H9 (cell line): ENCODE measurements around the gene CDH4. TPM values are rescaled to one million over a fixed set of nuclear protein-coding genes. Genes with fewer than 3 reads are reported as not detected.

Experiments
- DNase-seq: peaks from one replicate; pipeline ENCODE4 v3.0.0-alpha.2; 2017
- H2AFZ ChIP-seq: one replicate; pipeline ENCODE4 v1.6.1; 2013; ENCODE audit warnings: mild to moderate bottlenecking, low read length, control low read depth, moderate library complexity
- H2AK5ac ChIP-seq: 2 replicates; pipeline ENCODE4 v1.6.1; 2013; ENCODE audit warnings: low read length, control low read depth, mixed read lengths; ENCODE audit not compliant: insufficient read length
- H2BK120ac ChIP-seq: one replicate; pipeline ENCODE4 v1.6.1; 2013; ENCODE audit warnings: low read depth, mild to moderate bottlenecking, low read length, control low read depth, inconsistent platforms; ENCODE audit not compliant: poor library complexity, severe bottlenecking
- H2BK12ac ChIP-seq: 2 replicates; pipeline ENCODE4 v1.6.1; 2013; ENCODE audit warnings: low read length, control low read depth, mixed read lengths, low read depth; ENCODE audit not compliant: insufficient read length
- H2BK15ac ChIP-seq: 2 replicates; pipeline ENCODE4 v1.6.1; 2013; ENCODE audit warnings: low read depth, low read length, control low read depth
- H2BK20ac ChIP-seq: one replicate; pipeline ENCODE4 v1.6.1; 2013; ENCODE audit warnings: low read depth, mild to moderate bottlenecking, low read length, control low read depth, inconsistent platforms; ENCODE audit not compliant: poor library complexity, severe bottlenecking
- H2BK5ac ChIP-seq: 2 replicates; pipeline ENCODE4 v1.6.1; 2013; ENCODE audit warnings: low read length, control low read depth, mixed read lengths; ENCODE audit not compliant: insufficient read length
- H3K14ac ChIP-seq: 2 replicates; pipeline ENCODE4 v1.6.1; 2013; ENCODE audit warnings: low read length, control low read depth; ENCODE audit not compliant: insufficient read depth
- H3K18ac ChIP-seq: 2 replicates; pipeline ENCODE4 v1.6.1; 2013; ENCODE audit warnings: low read depth, mild to moderate bottlenecking, mixed read lengths, low read length, control low read depth; ENCODE audit not compliant: insufficient read length
- H3K23ac ChIP-seq: 2 replicates; pipeline ENCODE4 v1.6.1; 2013; ENCODE audit warnings: low read length, control low read depth, mixed read lengths, low read depth; ENCODE audit not compliant: insufficient read length
- H3K23me2 ChIP-seq: 2 replicates; pipeline ENCODE4 v1.6.1; 2013; ENCODE audit warnings: low read depth, mild to moderate bottlenecking, mixed read lengths, low read length, control low read depth; ENCODE audit not compliant: insufficient read length, poor library complexity, severe bottlenecking
- H3K27ac ChIP-seq: 2 replicates; pipeline ENCODE4 v1.5.1; 2013; ENCODE audit warnings: low read length, control low read depth, mixed read lengths, low read depth; ENCODE audit not compliant: insufficient read length
- H3K27me3 ChIP-seq: 2 replicates; pipeline ENCODE4 v1.6.1; 2013; ENCODE audit warnings: low read length, control low read depth, inconsistent platforms; ENCODE audit not compliant: insufficient read depth
- H3K4ac ChIP-seq: 2 replicates; pipeline ENCODE4 v1.6.1; 2013; ENCODE audit warnings: low read depth, mild to moderate bottlenecking, control low read depth, inconsistent platforms, low read length, moderate library complexity
- H3K4me1 ChIP-seq: 2 replicates; pipeline ENCODE4 v1.6.1; 2013; ENCODE audit warnings: low read length, control low read depth, inconsistent platforms; ENCODE audit not compliant: insufficient read depth
- H3K4me2 ChIP-seq: 2 replicates; pipeline ENCODE4 v1.6.1; 2013; ENCODE audit warnings: low read length, control low read depth, mixed read lengths; ENCODE audit not compliant: insufficient read length, insufficient read depth
- H3K56ac ChIP-seq: 2 replicates; pipeline ENCODE4 v1.6.1; 2013; ENCODE audit warnings: low read depth, mild to moderate bottlenecking, mixed read lengths, low read length, control low read depth; ENCODE audit not compliant: insufficient read length
- H3K79me1 ChIP-seq: 2 replicates; pipeline ENCODE4 v1.6.1; 2013; ENCODE audit warnings: low read depth, mild to moderate bottlenecking, moderate library complexity, low read length, control low read depth, inconsistent platforms; ENCODE audit not compliant: insufficient read depth, poor library complexity, severe bottlenecking
- H3K79me2 ChIP-seq: 2 replicates; pipeline ENCODE4 v1.6.1; 2013; ENCODE audit warnings: low read length, control low read depth, inconsistent platforms; ENCODE audit not compliant: insufficient read depth
- H3K9ac ChIP-seq: 2 replicates; pipeline ENCODE4 v1.6.1; 2013; ENCODE audit warnings: low read length, control low read depth, mixed read lengths; ENCODE audit not compliant: insufficient read length; ENCODE audit errors: extremely low read depth
- H3K9me3 ChIP-seq: one replicate; pipeline ENCODE4 v1.6.1; 2013; ENCODE audit warnings: low read depth, low read length, inconsistent platforms; ENCODE audit not compliant: control insufficient read depth
- H3T11ph ChIP-seq: one replicate; pipeline ENCODE4 v1.6.1; 2013; ENCODE audit warnings: mild to moderate bottlenecking, low read length, control low read depth, inconsistent platforms
- H4K20me1 ChIP-seq: one replicate; pipeline ENCODE4 v1.6.1; 2013; ENCODE audit not compliant: control insufficient read depth, insufficient read length, insufficient read depth
- H4K5ac ChIP-seq: 2 replicates; pipeline ENCODE4 v1.6.1; 2013; ENCODE audit warnings: low read depth, mild to moderate bottlenecking, mixed read lengths, low read length, control low read depth; ENCODE audit not compliant: insufficient read length
- H4K8ac ChIP-seq: replicated peaks from 2 replicates; pipeline ENCODE4 v1.6.1; 2013; ENCODE audit warnings: low read length, control low read depth, mixed read lengths, low read depth; ENCODE audit not compliant: insufficient read length
- H4K91ac ChIP-seq: 2 replicates; pipeline ENCODE4 v1.6.1; 2013; ENCODE audit warnings: low read depth, mild to moderate bottlenecking, moderate library complexity, mixed read lengths, low read length, control low read depth; ENCODE audit not compliant: insufficient read length
- H3K27ac Mint-ChIP-seq, 3 experiments: 2 replicates in 2 of 3; 3 replicates in 1 of 3; pipeline ENCODE4 v1.8.0; 2020 to 2021; ENCODE audit warnings: mixed read lengths in 3 of 3, mild to moderate bottlenecking in 1 of 3, moderate library complexity in 1 of 3
- H3K27me3 Mint-ChIP-seq: 2 replicates; pipeline ENCODE4 v1.8.0; 2021; ENCODE audit warnings: low read depth, mild to moderate bottlenecking, moderate library complexity, mixed read lengths
- H3K36me3 Mint-ChIP-seq, 3 experiments: 2 replicates in 2 of 3; 3 replicates in 1 of 3; pipeline ENCODE4 v1.8.0; 2020 to 2021; ENCODE audit warnings: low read depth in 3 of 3, mixed read lengths in 3 of 3; ENCODE audit not compliant: insufficient read depth in 1 of 3
- H3K4me1 Mint-ChIP-seq, 2 experiments: 2 replicates each; pipeline ENCODE4 v1.8.0; 2020; ENCODE audit warnings: mixed read lengths in 2 of 2
- H3K4me3 Mint-ChIP-seq, 2 experiments: 2 replicates in 1 of 2; 3 replicates in 1 of 2; pipeline ENCODE4 v1.8.0; 2020 to 2021; ENCODE audit warnings: mild to moderate bottlenecking in 2 of 2, mixed read lengths in 2 of 2, moderate library complexity in 1 of 2
- H3K9me3 Mint-ChIP-seq, 2 experiments: 2 replicates in 1 of 2; 3 replicates in 1 of 2; pipeline ENCODE4 v1.8.0; 2020; ENCODE audit warnings: mild to moderate bottlenecking in 2 of 2, mixed read lengths in 2 of 2, moderate library complexity in 1 of 2
- WGBS: extraction: QIAGEN DNeasy Blood & Tissue Kit; methylation state at CpG from one replicate; pipeline ENCODE4 v1.1.7; 2013; ENCODE audit warnings: missing lambda C conversion rate, low lambda C conversion rate, mixed read lengths; ENCODE audit not compliant: insufficient read length; ENCODE audit errors: extremely low coverage; 5-methylcytosine and 5-hydroxymethylcytosine counted together
- total RNA-seq: library from RNA; stranded (reverse); gene quantifications from 2 replicates; pipeline ENCODE4 v1.2.1, GENCODE V29; 2021
- TF ChIP-seq, protein P1 (sequence below): fragments of 200-600 bp; sonication (generic); conservative IDR thresholded peaks from 3 replicates; pipeline ENCODE4 v1.8.0; 2021; ENCODE audit warnings: antibody characterized with exemption, mild to moderate bottlenecking

CDH4 gene
- total RNA-seq, 1 experiment from 2014 or later: 3.0 TPM

- Histone ChIP-seq H3K4me2 (no peak overlapping the region), H4K8ac (no peak overlapping the region), H3K27me3 (no peaks in the 10 kb centered on the region), H3K79me2 (no peaks in the 10 kb centered on the region), H3K23me2 (no peaks in the 10 kb centered on the region), H3K56ac (no peak overlapping the region), H3K4ac (no peak overlapping the region), H4K91ac (no peak overlapping the region), H3K9ac (no peak overlapping the region), H3K79me1 (no peaks in the 10 kb centered on the region), H4K5ac (no peak overlapping the region), H4K20me1 (no peaks in the 10 kb centered on the region), H3T11ph (no peak overlapping the region), H2BK120ac (no peak overlapping the region), H2BK5ac (no peak overlapping the region), H3K18ac (no peak overlapping the region), H2BK12ac (no peak overlapping the region), H2AK5ac (no peak overlapping the region), H3K9me3 (no peaks in the 10 kb centered on the region), H2AFZ (no peak overlapping the region), H3K14ac (no peak overlapping the region), H3K27ac (no peak overlapping the region), H2BK15ac (no peak overlapping the region), H3K23ac (no peak overlapping the region), H2BK20ac (no peak overlapping the region), H3K4me1 (peaks cover 7% of the 10 kb centered on the region; the same call in 1 of the 2 replicates)
- DNase-seq: no peak
- Mint-ChIP-seq H3K36me3 (no peaks in the 10 kb centered on the region), H3K4me1 (peaks cover 34 to 37% of the 10 kb centered on the region in 2 experiments), H3K27ac (peak overlapping the region; percentile 50 to 75 (median 57); a peak in 5 of 7 replicates), H3K9me3 (no peaks in the 10 kb centered on the region; a peak in 1 of 5 replicates), H3K27me3 (peaks cover 7% of the 10 kb centered on the region), H3K4me3 (no peak overlapping the region)
- TF ChIP-seq, protein P1, sequence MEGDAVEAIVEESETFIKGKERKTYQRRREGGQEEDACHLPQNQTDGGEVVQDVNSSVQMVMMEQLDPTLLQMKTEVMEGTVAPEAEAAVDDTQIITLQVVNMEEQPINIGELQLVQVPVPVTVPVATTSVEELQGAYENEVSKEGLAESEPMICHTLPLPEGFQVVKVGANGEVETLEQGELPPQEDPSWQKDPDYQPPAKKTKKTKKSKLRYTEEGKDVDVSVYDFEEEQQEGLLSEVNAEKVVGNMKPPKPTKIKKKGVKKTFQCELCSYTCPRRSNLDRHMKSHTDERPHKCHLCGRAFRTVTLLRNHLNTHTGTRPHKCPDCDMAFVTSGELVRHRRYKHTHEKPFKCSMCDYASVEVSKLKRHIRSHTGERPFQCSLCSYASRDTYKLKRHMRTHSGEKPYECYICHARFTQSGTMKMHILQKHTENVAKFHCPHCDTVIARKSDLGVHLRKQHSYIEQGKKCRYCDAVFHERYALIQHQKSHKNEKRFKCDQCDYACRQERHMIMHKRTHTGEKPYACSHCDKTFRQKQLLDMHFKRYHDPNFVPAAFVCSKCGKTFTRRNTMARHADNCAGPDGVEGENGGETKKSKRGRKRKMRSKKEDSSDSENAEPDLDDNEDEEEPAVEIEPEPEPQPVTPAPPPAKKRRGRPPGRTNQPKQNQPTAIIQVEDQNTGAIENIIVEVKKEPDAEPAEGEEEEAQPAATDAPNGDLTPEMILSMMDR: no peak
- WGBS: no CpG with 5 or more reads among the region's 10 CpGs
These were observed 54.9 kb downstream of the CDH4 start for GRCh38 chr20:61306937-61307475.
